Measurements from ENCODE around the gene RNF220.

- TF ChIP-seq CTCF (IDR thresholded peaks at IDR 0.05 in 8 of 11, conservative IDR thresholded peaks at IDR 0.05 in 3 of 11) (no peak), POLR2AphosphoS5 (IDR thresholded peaks at IDR 0.05) (no peak)
Measured at GRCh38 chr1:44678120-44678519, 273.1 kb downstream of the RNF220 start.

Measured in spleen (tissue), 7 donors.